Peyer's patch (tissue), 4 donors: Measurements from ENCODE around the gene SNORC. TPM values are rescaled to one million over a fixed set of nuclear protein-coding genes. Genes with fewer than 3 reads are reported as not detected.

Experiments used
- DNase-seq, 3 donors: peaks; one replicate each; pipeline ENCODE4 v3.0.0-alpha.2; 2017 to 2019
- H3K27ac ChIP-seq, 4 donors: fragments of 200-600 bp; sonication (generic); one replicate each; pipeline ENCODE4 v1.5.1; 2016 to 2019
- H3K27me3 ChIP-seq, 2 donors: fragments of 200-600 bp; sonication (generic); one replicate each; pipeline ENCODE4 v1.5.1; 2019
- H3K36me3 ChIP-seq, 3 donors: fragments of 200-600 bp; sonication (generic); one replicate each; pipeline ENCODE4 v1.5.1; 2016 to 2019
- H3K4me1 ChIP-seq, 4 donors: fragments of 200-600 bp; sonication (generic); one replicate each; pipeline ENCODE4 v1.5.1; 2016 to 2019
- H3K4me3 ChIP-seq, 4 donors: fragments of 200-600 bp; sonication (generic); 1 replicate in 3 of 4; 2 replicates in 1 of 4; pipeline ENCODE4 v1.5.1; 2016 to 2019; ENCODE audit warnings: mild to moderate bottlenecking in 1 of 4
- H3K9me3 ChIP-seq, 4 donors: fragments of 200-600 bp; sonication (generic); one replicate each; pipeline ENCODE4 v1.5.1; 2016 to 2019; ENCODE audit warnings: mild to moderate bottlenecking in 1 of 4
- CTCF ChIP-seq, 6 experiments: fragments of 450-650 bp in 4 of 6; fragments of 200-600 bp in 2 of 6; sonication (generic) in 1 of 6; IDR thresholded peaks; one replicate each; pipeline ENCODE4 v1.5.1; 2017 to 2019; ENCODE audit warnings: antibody characterized with exemption in 6 of 6, mild to moderate bottlenecking in 3 of 6, moderate library complexity in 1 of 6
- POLR2A ChIP-seq, 2 donors: fragments of 450-650 bp; IDR thresholded peaks; one replicate each; pipeline ENCODE4 v1.5.1; 2017; ENCODE audit warnings: antibody characterized with exemption in 2 of 2, mild to moderate bottlenecking in 2 of 2, moderate library complexity in 2 of 2
- total RNA-seq, 4 donors: library from RNA; depleted of rRNA; stranded (reverse); fragments of >200 nt; gene quantifications; one replicate each; pipeline ENCODE4 v1.1.0, GENCODE V29; 2016

SNORC gene
- total RNA-seq, 4 donors from 2014 or later = 3.5 to 9.7 (median 7.3) TPM

- Histone ChIP-seq H3K27ac (no peak overlapping the region), H3K36me3 (peaks cover 0 to 22% (median 0%) of the 10 kb centered on the region in 3 donors), H3K9me3 (no peaks in the 10 kb centered on the region), H3K4me1 (no peaks in the 10 kb centered on the region), H3K4me3 (no peak overlapping the region), H3K27me3 (no peaks in the 10 kb centered on the region)
- DNase-seq = peak in 2 of 3 donors; percentile 27 to 34
- TF ChIP-seq CTCF (IDR thresholded peaks at IDR 0.05) = no peak
- no peak for TF ChIP-seq POLR2A (IDR thresholded peaks at IDR 0.05)
Observed at GRCh38 chr2:232894251-232894650, 24.2 kb downstream of the SNORC start.

GRCh38 chr2:232894746-232895145 lies 24.7 kb downstream of the SNORC start:
- Histone ChIP-seq H3K4me1 (no peaks in the 10 kb centered on the region), H3K27me3 (no peaks in the 10 kb centered on the region), H3K9me3 (no peaks in the 10 kb centered on the region), H3K4me3 (no peak overlapping the region), H3K36me3 (peaks cover 0 to 22% (median 0%) of the 10 kb centered on the region in 3 donors), H3K27ac (no peak overlapping the region)
- DNase-seq = no peak
- TF ChIP-seq CTCF (IDR thresholded peaks at IDR 0.05) = no peak

DNA sequence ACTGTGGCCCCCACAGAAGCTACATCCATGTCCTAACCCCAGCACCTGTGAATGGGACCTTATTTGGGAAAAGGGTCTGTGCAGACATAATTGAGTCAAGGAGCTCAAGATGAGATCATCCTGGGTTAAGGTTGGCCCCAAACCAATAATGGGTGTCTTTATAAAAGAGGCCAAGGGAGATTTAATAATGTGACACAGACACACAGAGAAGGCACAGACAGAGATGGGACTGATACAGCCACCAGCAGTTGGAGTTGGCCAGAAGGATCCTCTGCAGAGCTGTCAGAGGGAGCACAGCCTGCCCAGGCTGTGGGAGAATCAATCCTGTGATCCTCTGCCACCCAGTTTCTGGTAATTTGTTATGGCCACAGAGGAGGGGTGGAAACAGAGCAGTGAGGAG lies 26.0 kb downstream of the SNORC start:
- Histone ChIP-seq H3K4me1 (no peaks in the 10 kb centered on the region), H3K36me3 (peaks cover 0 to 19% (median 0%) of the 10 kb centered on the region in 3 donors), H3K4me3 (no peak overlapping the region), H3K27me3 (no peaks in the 10 kb centered on the region), H3K9me3 (no peaks in the 10 kb centered on the region), H3K27ac (no peak overlapping the region)
- no peak for TF ChIP-seq POLR2A (IDR thresholded peaks at IDR 0.05)
- no peak for TF ChIP-seq CTCF (IDR thresholded peaks at IDR 0.05)
- DNase-seq = no peak

DNA sequence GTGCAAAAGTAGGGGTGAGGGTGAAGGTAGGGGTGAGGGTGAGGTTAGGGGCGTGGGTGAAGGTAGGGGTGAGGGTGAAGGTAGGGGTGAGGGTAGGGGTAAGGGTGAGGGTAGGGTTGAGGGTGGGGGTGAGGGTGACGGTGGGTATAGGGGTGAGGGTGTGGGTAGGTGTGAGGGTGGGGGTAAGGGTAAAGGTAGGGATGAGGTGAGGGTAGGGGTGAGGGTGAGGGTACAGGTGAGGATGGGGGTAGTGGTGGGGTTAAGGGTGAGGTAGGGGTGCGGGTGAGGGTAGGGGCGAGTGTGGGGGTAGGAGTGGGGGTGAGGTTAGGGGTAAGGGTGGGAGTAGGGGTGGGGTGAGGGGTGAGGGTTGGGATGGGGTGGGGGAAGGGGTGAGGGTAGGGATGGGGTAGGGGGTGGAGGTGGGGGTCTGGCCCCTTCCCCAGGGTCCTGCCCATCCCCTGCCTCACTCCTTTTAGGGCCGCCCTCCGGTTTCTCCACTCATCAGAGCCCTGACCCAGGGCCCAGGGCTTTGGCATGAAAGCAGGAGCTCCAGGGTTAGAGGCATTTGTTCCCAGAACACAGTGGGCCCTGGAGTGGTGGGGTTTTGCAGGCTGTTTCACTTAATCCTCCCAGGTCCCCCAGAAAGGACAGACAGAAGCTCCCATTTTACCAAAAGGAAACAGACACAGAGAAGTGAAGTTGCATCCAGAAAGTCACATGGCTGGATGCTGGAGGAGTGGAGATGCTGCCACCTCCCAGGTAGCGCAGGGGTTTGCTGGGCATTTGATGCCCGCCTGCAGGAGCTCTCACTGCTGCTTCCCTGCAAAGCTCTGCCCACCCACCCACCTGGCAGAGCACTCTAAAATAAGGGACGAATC lies 26.9 kb downstream of the SNORC start:
- no peaks in the 10 kb centered on the region for H3K9me3 ChIP-seq
- DNase-seq = no peak
- H3K36me3 ChIP-seq = peaks cover 0 to 19% (median 0%) of the 10 kb centered on the region in 3 donors
- TF ChIP-seq POLR2A (IDR thresholded peaks at IDR 0.05) (no peak), CTCF (IDR thresholded peaks at IDR 0.05) (no peak)
- H3K4me3 ChIP-seq = no peak overlapping the region
- no peak overlapping the region for H3K27ac ChIP-seq
- H3K27me3 ChIP-seq = no peaks in the 10 kb centered on the region
- H3K4me1 ChIP-seq = no peaks in the 10 kb centered on the region

DNA sequence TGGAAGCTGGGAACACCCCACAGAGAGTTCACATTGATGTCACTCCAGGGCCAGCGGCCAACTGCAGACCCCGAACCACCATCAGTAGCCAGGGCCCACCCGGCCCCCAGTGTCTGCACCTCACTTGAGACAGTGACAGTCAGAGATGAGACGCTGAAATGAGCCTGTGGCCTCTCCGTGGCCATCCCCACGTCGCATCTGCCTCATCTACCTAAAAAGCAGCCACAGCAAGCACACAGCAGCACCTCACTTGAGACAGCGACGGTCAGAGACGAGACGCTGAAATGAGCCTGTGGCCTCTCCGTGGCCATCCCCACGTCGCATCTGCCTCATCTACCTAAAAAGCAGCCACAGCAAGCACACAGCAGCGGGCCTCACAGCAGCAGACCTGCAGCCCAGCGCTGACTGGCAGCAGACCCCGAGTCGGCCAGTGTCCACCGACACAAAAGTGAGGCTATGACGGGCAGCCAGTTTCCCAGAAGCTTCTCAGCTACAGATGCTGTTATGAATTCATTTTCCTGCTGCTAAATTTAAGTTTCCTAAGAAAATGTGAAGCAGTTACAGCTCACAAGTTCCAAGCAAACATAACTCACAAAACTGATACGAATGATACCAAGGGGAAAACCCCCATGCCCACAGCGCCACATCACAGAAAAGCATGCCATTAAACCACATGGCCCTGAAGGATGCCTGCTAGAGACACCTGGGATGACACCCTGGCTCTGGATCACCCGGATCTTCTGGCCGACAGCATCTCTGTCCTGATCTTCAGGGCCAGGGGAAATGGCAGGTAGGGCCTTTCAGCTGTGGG lies 27.7 kb downstream of the SNORC start:
- TF ChIP-seq POLR2A (IDR thresholded peaks at IDR 0.05) = no peak
- no peak for TF ChIP-seq CTCF (IDR thresholded peaks at IDR 0.05)
- H3K4me1 ChIP-seq = no peaks in the 10 kb centered on the region
- no peak overlapping the region for H3K4me3 ChIP-seq
- H3K36me3 ChIP-seq = peaks cover 0 to 11% (median 0%) of the 10 kb centered on the region in 3 donors
- no peaks in the 10 kb centered on the region for H3K9me3 ChIP-seq
- no peak overlapping the region for H3K27ac ChIP-seq
- no peak for DNase-seq
- no peaks in the 10 kb centered on the region for H3K27me3 ChIP-seq
